Measurements from ENCODE around the gene PSEN1. TPM values are rescaled to one million over a fixed set of nuclear protein-coding genes. Genes with fewer than 3 reads are reported as not detected.
"Not testable (repeated sequence)": the region's sequence is repeated elsewhere in the genome, so short reads cannot be mapped to it uniquely, and the experiment has no call there.

The PSEN1 gene
- total and polyA plus RNA-seq, 2 of the 8 experiments (the other 6 are each of a cell fraction or from before 2014, with no cell fraction given), result 10.1 to 38.7 TPM

DNA sequence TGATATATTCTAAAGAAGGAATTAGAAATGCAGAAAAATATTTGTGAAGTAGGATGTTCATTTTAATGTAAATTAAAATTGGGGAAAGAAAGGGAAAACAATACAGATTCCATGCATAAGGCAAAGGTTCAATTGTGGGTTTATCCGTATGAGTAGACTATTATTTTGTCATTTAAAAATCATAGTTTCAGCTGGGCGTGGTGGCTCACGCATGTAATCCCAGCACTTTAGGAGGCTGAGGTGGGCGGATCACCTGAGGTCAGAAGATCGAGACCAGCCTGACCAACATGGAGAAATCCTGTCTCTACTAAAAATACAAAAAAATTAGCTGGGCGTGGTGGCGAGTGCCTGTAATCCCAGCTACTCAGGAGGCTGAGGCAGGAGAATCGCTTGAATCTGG lies 44.7 kb downstream of the PSEN1 start:
- H3K27me3 ChIP-seq (replicated peaks in 1 of 4; ENCODE audit: control insufficient read depth in 3 of 4, extremely low read depth in 1 of 4, insufficient read depth in 3 of 4, low read length in 3 of 4); H3K4me3 ChIP-seq (ENCODE audit: extremely low read depth in 1 of 4, insufficient read depth in 2 of 4, low read depth in 3 of 4, low read length in 4 of 4); H3K9ac ChIP-seq (replicated peaks in 1 of 4; ENCODE audit: extremely low read depth in 1 of 4, low read depth in 3 of 4, low read length in 3 of 4); H3K23ac ChIP-seq (ENCODE audit: insufficient read length); FAIRE-seq; H4K5ac ChIP-seq (ENCODE audit: insufficient read length, low read depth, low read length); H3K56ac ChIP-seq (replicated peaks; ENCODE audit: insufficient read length, low read depth, low read length); H3K18ac ChIP-seq (ENCODE audit: extremely low read depth, low read length); H4K20me1 ChIP-seq (replicated peaks in 1 of 2; ENCODE audit: control insufficient read depth in 1 of 2, insufficient read depth in 2 of 2, low read length in 2 of 2); H3K14ac ChIP-seq (ENCODE audit: insufficient read length); H2BK15ac ChIP-seq (ENCODE audit: low read length); H2BK120ac ChIP-seq (replicated peaks; ENCODE audit: low read depth, low read length); H4K8ac ChIP-seq (ENCODE audit: extremely low read depth, insufficient read depth, low read length); H3K9me3 ChIP-seq (ENCODE audit: insufficient read depth in 2 of 2, low read depth in 1 of 2, low read length in 1 of 2); H3K23me2 ChIP-seq (ENCODE audit: low read depth, low read length); DNase-seq (ENCODE audit: low read depth in 1 of 2, low spot score in 2 of 2); H3K27ac ChIP-seq (ENCODE audit: low read depth, low read length); CTCF ChIA-PET (ENCODE audit: partially characterized antibody); H3K79me1 ChIP-seq (ENCODE audit: low read depth, low read length); H2BK12ac ChIP-seq (ENCODE audit: low read depth, low read length); H3K79me2 ChIP-seq (ENCODE audit: control insufficient read depth in 1 of 2, insufficient read depth in 2 of 2, low read length in 2 of 2); POLR2A ChIA-PET (ENCODE audit: partially characterized antibody); H2AK5ac ChIP-seq (ENCODE audit: low read depth, low read length); H2BK5ac ChIP-seq (ENCODE audit: low read depth, low read length); H2BK20ac ChIP-seq (ENCODE audit: low read length); H4K91ac ChIP-seq (replicated peaks; ENCODE audit: insufficient read length, low read length); H3K4me1 ChIP-seq (replicated peaks in 1 of 4; ENCODE audit: control insufficient read depth in 3 of 4, insufficient read depth in 4 of 4, low read length in 3 of 4); H3K4ac ChIP-seq (replicated peaks; ENCODE audit: insufficient read length, low read depth, low read length); H2AFZ ChIP-seq (ENCODE audit: low read length); H3K4me2 ChIP-seq (ENCODE audit: insufficient read depth in 1 of 2, low read depth in 2 of 2, low read length in 2 of 2): not testable (repeated sequence)
- WGBS, 2 experiments (ENCODE audit: extremely low coverage in 1 of 2, insufficient coverage in 1 of 2, insufficient read length in 1 of 2, insufficient replicate concordance in 2 of 2, low coverage in 1 of 2, low lambda C conversion rate in 2 of 2, missing lambda C conversion rate in 1 of 2), result 93% methylated on average over 8 of the region's 8 CpGs; no CpG with 5 or more reads in 1 of the 2 experiments
- peaks cover 0 to 11% (median 1%) of the 10 kb centered on the region in 4 experiments; a peak in 2 of 8 replicates for H3K36me3 ChIP-seq (ENCODE audit: control insufficient read depth in 2 of 4, insufficient read depth in 4 of 4, low read length in 3 of 4)

Measured in H1 (cell line).